ENCODE results near the gene AKAP8. TPM values are rescaled to one million over a fixed set of nuclear protein-coding genes. Genes with fewer than 3 reads are reported as not detected.

AKAP8 gene
- total RNA-seq = 10 to 100 TPM; 27.1 to 86.6 (median 58.5) TPM

GRCh38 chr19:15379083-15379998, at the start of gene AKAP8:
Gene AKAP8 (minus strand): TSS chr19:15379787. CDS start chr19:15379731, 56 bp downstream.
- H3K36me3 ChIP-seq = peaks cover 0 to 4% (median 0%) of the 10 kb centered on the region in 3 donors
- no peaks in the 10 kb centered on the region for H3K9me3 ChIP-seq
- peak; percentile 97 to 99 (median 99) for DNase-seq
- peaks cover 4 to 41% (median 17%) of the 10 kb centered on the region in 4 donors for H3K4me1 ChIP-seq
- H3K27me3 ChIP-seq = no peaks in the 10 kb centered on the region
- peak within 1 kb of the TSS; percentile 89 to 98 (median 94) for H3K4me3 ChIP-seq
- no peak for TF ChIP-seq CTCF (IDR thresholded peaks at IDR 0.05)
- peak; percentile 58 to 82 for TF ChIP-seq POLR2A (IDR thresholded peaks at IDR 0.05)
- H3K27ac ChIP-seq = peak within 1 kb of the TSS; percentile 94 to 99 (median 94)

GRCh38 chr19:15427991-15428471, 48.4 kb upstream of the AKAP8 start:
- no peak overlapping the region for H3K4me3 ChIP-seq
- DNase-seq = peak in 1 of 3 donors; percentile 44
- peaks cover 0 to 24% (median 15%) of the 10 kb centered on the region in 4 donors for H3K4me1 ChIP-seq
- H3K36me3 ChIP-seq = peaks cover 0 to 63% (median 0%) of the 10 kb centered on the region in 3 donors
- H3K27me3 ChIP-seq = no peaks in the 10 kb centered on the region
- no peaks in the 10 kb centered on the region for H3K9me3 ChIP-seq
- H3K27ac ChIP-seq = no peak overlapping the region
- no peak for TF ChIP-seq CTCF (IDR thresholded peaks at IDR 0.05)
- no peak for TF ChIP-seq POLR2A (IDR thresholded peaks at IDR 0.05)

GRCh38 chr19:15427350-15427700, 47.7 kb upstream of the AKAP8 start:
- Histone ChIP-seq H3K36me3 (peaks cover 0 to 70% (median 0%) of the 10 kb centered on the region in 3 donors), H3K27ac (no peak overlapping the region), H3K9me3 (no peaks in the 10 kb centered on the region), H3K4me3 (no peak overlapping the region), H3K4me1 (peaks cover 0 to 24% (median 15%) of the 10 kb centered on the region in 4 donors), H3K27me3 (no peaks in the 10 kb centered on the region)
- peak in 1 of 3 donors; percentile 43 for DNase-seq
- TF ChIP-seq POLR2A (IDR thresholded peaks at IDR 0.05) = no peak
- no peak for TF ChIP-seq CTCF (IDR thresholded peaks at IDR 0.05)

GRCh38 chr19:15426485-15427349, 47.1 kb upstream of the AKAP8 start:
- Histone ChIP-seq H3K27me3 (no peaks in the 10 kb centered on the region), H3K4me1 (peaks cover 0 to 21% (median 13%) of the 10 kb centered on the region in 4 donors), H3K9me3 (no peaks in the 10 kb centered on the region), H3K27ac (no peak overlapping the region), H3K4me3 (no peak overlapping the region), H3K36me3 (peaks cover 0 to 71% (median 0%) of the 10 kb centered on the region in 3 donors)
- no peak for DNase-seq
- TF ChIP-seq POLR2A (IDR thresholded peaks at IDR 0.05) (no peak), CTCF (IDR thresholded peaks at IDR 0.05) (no peak)

- no peak overlapping the region for H3K27ac ChIP-seq
- TF ChIP-seq POLR2A (IDR thresholded peaks at IDR 0.05) = no peak
- no peaks in the 10 kb centered on the region for H3K9me3 ChIP-seq
- H3K36me3 ChIP-seq = peaks cover 0 to 71% (median 0%) of the 10 kb centered on the region in 3 donors
- H3K4me1 ChIP-seq = peaks cover 0 to 12% (median 2%) of the 10 kb centered on the region in 4 donors
- H3K4me3 ChIP-seq = no peak overlapping the region
- peak in 1 of 3 donors; percentile 43 for DNase-seq
- no peaks in the 10 kb centered on the region for H3K27me3 ChIP-seq
Measured at GRCh38 chr19:15425321-15425950, 45.8 kb upstream of the AKAP8 start.

Data from Peyer's patch (tissue), 4 donors.